SK-N-SH (cell line): Measurements from ENCODE around the gene STRIP2.

Experiments
- CHD2 ChIP-seq: fragments of 150-350 bp; IDR thresholded peaks from 2 replicates; pipeline ENCODE4 v1.6.1; 2018; ENCODE audit warnings: low read length; ENCODE audit not compliant: partially characterized antibody
- CTCF ChIP-seq: fragments of 200-600 bp; sonication (generic); IDR thresholded peaks from 2 replicates; pipeline ENCODE4 v1.6.1; 2017; ENCODE audit warnings: antibody characterized with exemption, mild to moderate bottlenecking, moderate library complexity
- EZH2phosphoT487 ChIP-seq: fragments of 200-600 bp; sonication (generic); IDR thresholded peaks from 2 replicates; pipeline ENCODE4 v1.6.1; 2017; ENCODE audit warnings: low read depth, mixed run types, mild to moderate bottlenecking, antibody characterized with exemption, moderate library complexity, borderline replicate concordance
- MAX ChIP-seq: IDR thresholded peaks from 2 replicates; pipeline ENCODE4 v1.4.0; 2012; ENCODE audit warnings: low read depth
- MEF2A ChIP-seq: IDR thresholded peaks from 2 replicates; pipeline ENCODE4 v1.4.0; 2012; ENCODE audit warnings: low read depth, borderline replicate concordance
- MXI1 ChIP-seq: IDR thresholded peaks from 2 replicates; pipeline ENCODE4 v1.6.1; 2012; ENCODE audit warnings: mild to moderate bottlenecking, low read depth, low read length, improper control_type of control experiment
- RAD21 ChIP-seq: IDR thresholded peaks from 2 replicates; pipeline ENCODE4 v1.6.1; 2012; ENCODE audit warnings: mild to moderate bottlenecking, low read length
- RCOR1 ChIP-seq: fragments of 150-350 bp; IDR thresholded peaks from 2 replicates; pipeline ENCODE4 v1.6.1; 2017; ENCODE audit warnings: antibody characterized with exemption, low read length
- RFX5 ChIP-seq: IDR thresholded peaks from 2 replicates; pipeline ENCODE4 v1.6.1; 2012; ENCODE audit warnings: mild to moderate bottlenecking, improper control_type of control experiment, low read length
- TEAD4 ChIP-seq: IDR thresholded peaks from 2 replicates; pipeline ENCODE4 v1.4.0; 2012; ENCODE audit warnings: mild to moderate bottlenecking, borderline replicate concordance; ENCODE audit not compliant: insufficient read depth

- no peak for TF ChIP-seq CTCF
- TF ChIP-seq RCOR1, result no peak
- TF ChIP-seq MXI1, result no peak
- TF ChIP-seq TEAD4, result no peak
- TF ChIP-seq RFX5, result no peak
- TF ChIP-seq MEF2A, result no peak
- no peak for TF ChIP-seq MAX
- no peak for TF ChIP-seq RAD21
- no peak for TF ChIP-seq EZH2phosphoT487
- no peak for TF ChIP-seq CHD2
Observed at GRCh38 chr7:129515381-129515780, 81.1 kb downstream of the STRIP2 start.
